Immature natural killer cell (primary cell): ENCODE measurements around the gene SIGLEC9. TPM values are rescaled to one million over a fixed set of nuclear protein-coding genes. Genes with fewer than 3 reads are reported as not detected.

Experiments used
- DNase-seq, 3 donors: peaks; one replicate each; pipeline ENCODE4 v3.0.0; 2022; ENCODE audit warnings: mixed read lengths in 1 of 3
- H3K27ac Mint-ChIP-seq, 6 donors: one replicate each; pipeline ENCODE4 v1.8.0; 2020; ENCODE audit warnings: mixed read lengths in 6 of 6, mild to moderate bottlenecking in 5 of 6, inconsistent platforms in 4 of 6, moderate library complexity in 3 of 6
- H3K27me3 Mint-ChIP-seq, 3 donors: one replicate each; pipeline ENCODE4 v1.8.0; 2020 to 2021; ENCODE audit warnings: low read depth in 3 of 3, mild to moderate bottlenecking in 3 of 3, mixed read lengths in 3 of 3, moderate library complexity in 3 of 3, inconsistent platforms in 1 of 3
- H3K36me3 Mint-ChIP-seq, 3 donors: one replicate each; pipeline ENCODE4 v1.8.0; 2020; ENCODE audit warnings: mixed read lengths in 3 of 3, inconsistent platforms in 2 of 3, mild to moderate bottlenecking in 2 of 3
- H3K4me1 Mint-ChIP-seq, 2 donors: one replicate each; pipeline ENCODE4 v1.8.0; 2020; ENCODE audit warnings: inconsistent platforms in 2 of 2, mild to moderate bottlenecking in 2 of 2, mixed read lengths in 2 of 2, moderate library complexity in 1 of 2
- H3K4me3 Mint-ChIP-seq, 5 donors: one replicate each; pipeline ENCODE4 v1.8.0; 2020; ENCODE audit warnings: mild to moderate bottlenecking in 5 of 5, mixed read lengths in 5 of 5, inconsistent platforms in 3 of 5, moderate library complexity in 3 of 5
- H3K9me3 Mint-ChIP-seq, 6 donors: one replicate each; pipeline ENCODE4 v1.8.0; 2020; ENCODE audit warnings: mild to moderate bottlenecking in 6 of 6, mixed read lengths in 6 of 6, inconsistent platforms in 4 of 6, moderate library complexity in 3 of 6
- polyA plus RNA-seq, 3 donors: library from polyadenylated mRNA; unstranded; fragments of 300-500 nt; fragmentation: Illumina TruSeq; gene quantifications; one replicate each; pipeline ENCODE4 v1.2.3, GENCODE V29; 2021

The SIGLEC9 gene
- polyA plus RNA-seq, 3 donors from 2014 or later: 6.2 to 16.8 (median 11.3) TPM

DNA sequence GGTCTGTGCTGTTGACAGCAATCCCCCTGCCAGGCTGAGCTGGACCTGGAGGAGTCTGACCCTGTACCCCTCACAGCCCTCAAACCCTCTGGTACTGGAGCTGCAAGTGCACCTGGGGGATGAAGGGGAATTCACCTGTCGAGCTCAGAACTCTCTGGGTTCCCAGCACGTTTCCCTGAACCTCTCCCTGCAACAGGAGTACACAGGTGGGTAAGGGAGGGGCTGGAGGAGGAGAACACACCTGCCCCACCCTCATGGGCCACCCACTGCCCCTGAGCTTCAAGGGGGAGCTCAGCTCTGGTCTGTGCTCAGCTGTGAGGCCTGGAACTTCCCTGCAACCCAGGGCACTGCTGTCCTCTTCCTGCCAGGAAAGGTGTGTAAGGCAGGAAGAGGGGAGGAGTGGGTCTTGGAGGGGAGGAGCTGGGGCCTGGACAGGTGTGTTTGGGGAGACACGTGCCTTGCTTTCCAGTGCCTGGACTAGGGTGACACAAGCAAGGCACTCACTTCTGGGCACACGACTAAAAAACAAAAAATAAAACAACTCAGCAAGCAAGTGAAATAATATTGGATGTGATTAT is 21.3 kb downstream of the SIGLEC9 start:
- Mint-ChIP-seq H3K9me3 (peaks cover 0 to 2% (median 0%) of the 10 kb centered on the region in 6 donors), H3K27me3 (peaks cover 0 to 4% (median 2%) of the 10 kb centered on the region in 3 donors), H3K4me1 (peaks cover 91 to 92% of the 10 kb centered on the region in 2 donors), H3K4me3 (peak overlapping the region; percentile 89 to 95 (median 92)), H3K27ac (peak overlapping the region; percentile 81 to 97 (median 91)), H3K36me3 (peaks cover 14 to 57% (median 43%) of the 10 kb centered on the region in 3 donors)
- no peak for DNase-seq

DNA sequence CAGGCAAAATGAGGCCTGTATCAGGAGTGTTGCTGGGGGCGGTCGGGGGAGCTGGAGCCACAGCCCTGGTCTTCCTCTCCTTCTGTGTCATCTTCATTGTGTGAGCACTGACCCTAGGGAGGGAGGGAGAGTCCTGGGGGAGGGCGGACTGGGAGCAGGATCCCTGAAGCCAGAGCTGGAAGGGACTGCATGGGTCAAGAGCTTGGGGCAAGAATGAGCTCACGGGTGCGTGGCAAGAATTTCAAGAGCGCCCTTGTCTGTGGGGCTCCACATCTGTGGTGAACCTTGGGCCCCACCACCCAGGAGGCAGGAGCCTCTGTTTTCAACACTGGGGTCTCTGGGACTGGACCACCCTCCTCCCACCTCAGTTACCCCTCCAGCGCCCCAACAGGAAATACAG is 22.0 kb downstream of the SIGLEC9 start:
- H3K4me3 Mint-ChIP-seq: peak overlapping the region; percentile 48 to 94 (median 78)
- H3K9me3 Mint-ChIP-seq: peaks cover 0 to 3% (median 0%) of the 10 kb centered on the region in 6 donors
- no peak for DNase-seq
- H3K27ac Mint-ChIP-seq: peak overlapping the region; percentile 45 to 97 (median 93)
- peaks cover 0 to 4% (median 2%) of the 10 kb centered on the region in 3 donors for H3K27me3 Mint-ChIP-seq
- peaks cover 91 to 92% of the 10 kb centered on the region in 2 donors for H3K4me1 Mint-ChIP-seq
- H3K36me3 Mint-ChIP-seq: peaks cover 22 to 64% (median 50%) of the 10 kb centered on the region in 3 donors

DNA sequence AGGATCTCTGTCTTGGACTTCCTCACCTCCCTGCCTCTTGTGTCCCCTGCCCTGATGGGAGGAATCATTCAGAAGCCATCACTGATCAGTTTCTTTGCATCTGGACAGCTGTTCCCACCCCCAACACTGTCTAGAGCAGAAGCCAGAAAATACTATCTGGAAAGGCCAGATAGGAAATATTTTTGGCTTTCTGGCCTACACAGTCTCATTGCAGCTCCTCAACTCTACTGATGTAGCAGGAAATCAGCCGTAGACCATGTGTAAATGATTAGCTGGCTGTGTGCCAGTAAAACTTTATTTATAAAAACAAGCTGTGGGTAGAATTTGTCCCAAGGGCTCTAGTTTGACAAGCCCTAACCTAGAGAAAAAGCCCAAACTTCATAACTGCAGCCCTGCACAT is 23.0 kb downstream of the SIGLEC9 start:
- peak overlapping the region; percentile 68 to 94 (median 78) for H3K4me3 Mint-ChIP-seq
- peaks cover 0 to 3% (median 0%) of the 10 kb centered on the region in 6 donors for H3K9me3 Mint-ChIP-seq
- H3K36me3 Mint-ChIP-seq: peaks cover 29 to 73% (median 60%) of the 10 kb centered on the region in 3 donors
- DNase-seq: peak in 1 of 3 donors; percentile 26
- peak overlapping the region; percentile 81 to 97 (median 94) for H3K27ac Mint-ChIP-seq
- H3K27me3 Mint-ChIP-seq: peaks cover 0 to 4% (median 2%) of the 10 kb centered on the region in 3 donors
- H3K4me1 Mint-ChIP-seq: peaks cover 91 to 93% of the 10 kb centered on the region in 2 donors

DNA sequence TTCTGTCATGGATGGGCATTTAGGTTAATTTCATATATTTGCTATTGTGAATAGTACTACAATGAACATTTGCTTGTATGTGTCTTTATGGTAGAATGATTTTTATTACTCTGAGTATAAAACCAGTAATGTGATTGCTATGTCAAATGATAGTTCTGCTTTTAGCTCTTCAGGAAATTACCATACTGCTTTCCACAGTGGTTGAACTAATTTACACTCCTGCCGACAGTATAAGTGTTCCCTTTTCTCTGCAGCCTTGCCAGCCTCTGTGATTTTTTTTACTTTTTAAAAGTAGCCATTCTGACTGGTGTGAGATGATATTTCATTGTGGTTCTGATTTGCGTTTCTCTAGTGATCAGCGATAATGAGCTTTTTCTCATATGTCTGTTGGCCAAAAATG is 23.9 kb downstream of the SIGLEC9 start:
- Mint-ChIP-seq H3K9me3 (peaks cover 0 to 3% (median 0%) of the 10 kb centered on the region in 6 donors), H3K36me3 (peaks cover 38 to 82% (median 69%) of the 10 kb centered on the region in 3 donors), H3K4me1 (peaks cover 96 to 97% of the 10 kb centered on the region in 2 donors), H3K27me3 (peaks cover 0 to 3% (median 2%) of the 10 kb centered on the region in 3 donors), H3K27ac (peak overlapping the region; percentile 81 to 97 (median 94)), H3K4me3 (peak overlapping the region; percentile 68 to 94 (median 79))
- DNase-seq: no peak

DNA sequence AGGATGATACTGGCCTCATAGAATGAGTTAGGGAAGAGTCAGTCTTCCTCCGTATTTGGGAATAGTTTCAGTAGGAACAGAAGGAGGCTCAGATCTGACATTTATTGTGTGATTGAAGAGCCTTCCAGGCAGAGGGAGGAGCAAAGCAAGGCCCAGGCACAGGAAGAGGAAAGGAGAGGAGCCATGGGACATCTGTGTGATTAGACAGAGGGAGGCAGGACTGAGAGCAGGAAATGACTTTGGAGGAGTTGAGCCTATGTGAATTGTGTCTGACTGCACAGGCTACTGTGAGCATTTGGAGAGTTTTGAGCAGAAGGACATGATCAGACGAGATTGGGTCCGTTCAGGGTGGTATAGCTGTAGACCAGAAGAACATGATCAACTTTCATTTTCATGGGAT is 25.9 kb downstream of the SIGLEC9 start:
- DNase-seq: no peak
- H3K27ac Mint-ChIP-seq: peak overlapping the region; percentile 24 to 94 (median 54)
- peaks cover 0 to 2% (median 0%) of the 10 kb centered on the region in 3 donors for H3K27me3 Mint-ChIP-seq
- peaks cover 46 to 94% (median 68%) of the 10 kb centered on the region in 3 donors for H3K36me3 Mint-ChIP-seq
- H3K9me3 Mint-ChIP-seq: peaks cover 0 to 3% (median 0%) of the 10 kb centered on the region in 6 donors
- H3K4me3 Mint-ChIP-seq: peak overlapping the region; percentile 5 to 21 (median 8)
- peaks cover 77 to 80% of the 10 kb centered on the region in 2 donors for H3K4me1 Mint-ChIP-seq

DNA sequence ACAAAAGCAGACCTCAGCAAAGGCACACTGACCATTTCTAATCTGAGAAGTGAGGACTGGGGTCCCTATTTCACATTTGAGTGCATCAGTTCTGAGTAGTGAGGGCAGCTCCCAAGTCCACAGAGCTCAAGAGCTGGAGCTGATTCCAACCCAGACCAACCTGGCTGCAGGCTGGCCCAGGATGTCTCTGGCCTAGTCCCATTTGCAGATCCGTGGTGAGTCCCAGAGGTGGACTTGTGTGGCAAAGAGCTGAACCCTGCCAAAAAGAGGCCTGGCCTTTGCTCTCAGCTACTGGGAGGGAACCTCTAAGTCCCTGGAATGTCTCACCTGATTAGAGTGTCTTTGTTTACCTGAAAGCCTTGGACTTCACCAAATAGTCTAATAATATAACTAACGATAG is 32.0 kb downstream of the SIGLEC9 start:
- Mint-ChIP-seq H3K27me3 (peaks cover 2 to 3% (median 2%) of the 10 kb centered on the region in 3 donors), H3K4me1 (peaks cover 38 to 53% of the 10 kb centered on the region in 2 donors)

DNA sequence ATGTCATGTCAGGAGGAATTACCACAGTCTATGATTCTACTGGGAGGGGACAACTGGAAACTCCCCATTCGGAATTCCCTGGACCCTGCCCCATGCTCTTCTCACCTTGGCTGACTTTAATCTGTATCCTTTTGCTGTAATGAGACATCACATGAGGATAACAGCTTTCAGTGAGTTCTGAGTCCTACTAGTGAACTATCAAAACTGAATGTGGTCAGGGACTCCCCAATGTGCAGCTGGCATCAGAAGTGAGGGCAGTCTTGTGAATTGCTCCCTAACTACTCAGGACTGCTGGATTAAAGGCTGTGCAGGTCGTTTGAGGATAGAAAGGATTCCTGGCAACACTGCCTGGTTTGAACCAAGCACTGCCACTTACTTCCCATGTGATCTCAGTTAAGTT is 32.6 kb downstream of the SIGLEC9 start:
- peaks cover 22 to 36% (median 24%) of the 10 kb centered on the region in 3 donors for H3K36me3 Mint-ChIP-seq
- peaks cover 2 to 3% (median 2%) of the 10 kb centered on the region in 3 donors for H3K27me3 Mint-ChIP-seq
- no peak overlapping the region for H3K4me3 Mint-ChIP-seq
- H3K9me3 Mint-ChIP-seq: no peaks in the 10 kb centered on the region
- peak overlapping the region in 1 of 6 donors; percentile 6 for H3K27ac Mint-ChIP-seq
- peaks cover 34 to 51% of the 10 kb centered on the region in 2 donors for H3K4me1 Mint-ChIP-seq
- DNase-seq: no peak

More for the DNA sequence above, 32.0 kb downstream of the SIGLEC9 start:
- H3K27ac Mint-ChIP-seq: peak overlapping the region in 2 of 6 donors; percentile 55 to 66
- H3K9me3 Mint-ChIP-seq: no peaks in the 10 kb centered on the region
- H3K4me3 Mint-ChIP-seq: no peak overlapping the region
- DNase-seq: no peak
- H3K36me3 Mint-ChIP-seq: peaks cover 28 to 42% (median 28%) of the 10 kb centered on the region in 3 donors

DNA sequence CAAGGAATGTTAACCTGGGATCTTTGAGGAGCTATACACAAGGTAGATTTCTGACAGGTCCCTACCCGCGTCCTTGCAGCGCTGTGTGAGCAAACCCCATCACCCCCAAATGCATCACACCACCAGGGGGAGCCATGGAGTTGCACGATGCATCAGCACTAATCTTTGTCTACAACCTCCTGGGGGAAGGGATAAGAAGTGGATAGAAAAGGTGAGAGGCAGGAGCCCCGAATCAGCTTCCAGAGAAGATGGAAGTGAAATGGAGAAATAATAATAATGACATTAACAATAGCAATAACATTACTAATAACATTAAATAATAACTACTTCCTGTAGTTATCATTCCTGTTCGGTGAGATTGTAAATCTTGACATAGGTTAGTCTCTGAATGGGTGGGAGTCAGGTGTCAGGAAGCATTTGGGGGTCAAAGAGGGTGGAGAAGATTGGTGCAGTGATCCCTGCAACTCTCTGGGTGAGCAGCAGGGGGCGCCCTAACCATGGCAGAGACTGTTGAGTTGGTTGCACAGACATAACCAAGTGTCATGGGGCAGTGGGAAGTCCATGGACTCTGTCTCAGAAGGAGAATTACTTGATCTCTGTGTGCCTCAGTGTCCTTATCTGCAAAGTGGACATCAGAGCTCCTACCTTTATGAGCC is 33.9 kb downstream of the SIGLEC9 start:
- Mint-ChIP-seq H3K27me3 (peaks cover 2 to 3% (median 2%) of the 10 kb centered on the region in 3 donors), H3K4me3 (peak overlapping the region in 4 of 5 donors; percentile 44 to 58 (median 50)), H3K9me3 (no peaks in the 10 kb centered on the region), H3K36me3 (peaks cover 9 to 23% (median 11%) of the 10 kb centered on the region in 3 donors), H3K4me1 (peaks cover 30 to 50% of the 10 kb centered on the region in 2 donors), H3K27ac (peak overlapping the region; percentile 15 to 79 (median 56))
- peak; percentile 75 to 79 (median 75) for DNase-seq

DNA sequence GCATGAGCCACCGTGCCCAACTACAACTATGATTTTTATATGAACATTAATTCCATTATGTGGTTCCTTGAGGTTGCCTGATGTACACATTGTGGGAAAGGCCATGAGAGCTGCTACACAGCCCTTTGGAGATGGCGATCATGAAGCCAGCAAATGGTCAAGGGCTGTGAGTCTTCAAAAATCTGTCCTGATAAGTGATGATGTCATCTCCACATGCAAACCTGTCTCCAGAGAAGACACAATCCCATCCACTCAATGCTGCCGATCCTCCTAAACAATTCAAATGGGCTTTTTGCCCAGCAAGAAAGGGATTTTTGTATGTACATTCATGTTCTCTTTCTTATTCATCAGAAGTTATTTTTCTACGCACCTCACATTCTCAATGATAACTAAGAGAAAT is 35.0 kb downstream of the SIGLEC9 start:
- Mint-ChIP-seq H3K27ac (no peak overlapping the region), H3K27me3 (peaks cover 2 to 3% (median 2%) of the 10 kb centered on the region in 3 donors), H3K9me3 (no peaks in the 10 kb centered on the region), H3K4me1 (peaks cover 34 to 60% of the 10 kb centered on the region in 2 donors), H3K4me3 (peak overlapping the region in 1 of 5 donors; percentile 17), H3K36me3 (peaks cover 7 to 15% (median 9%) of the 10 kb centered on the region in 3 donors)
- DNase-seq: no peak

DNA sequence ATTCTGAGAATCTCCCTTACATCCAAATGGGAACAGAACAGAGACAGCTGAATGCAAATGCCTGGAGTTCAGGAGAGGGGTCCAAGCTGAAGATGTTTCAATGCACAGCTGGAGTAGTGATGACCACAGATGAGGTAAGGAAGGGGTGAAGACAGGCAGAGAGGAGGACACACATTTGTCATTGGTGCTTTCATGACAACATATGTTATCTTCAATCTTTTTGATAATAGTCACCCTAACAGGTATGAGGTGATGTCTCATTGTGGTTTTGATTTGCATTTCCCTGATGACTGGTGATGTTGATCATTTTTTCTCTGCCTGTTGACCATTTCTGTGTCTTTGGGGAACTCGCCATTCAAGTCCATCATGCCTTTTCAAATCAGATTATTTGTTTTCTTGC is 36.6 kb downstream of the SIGLEC9 start:
- no peak for DNase-seq
- Mint-ChIP-seq H3K4me3 (no peak overlapping the region), H3K27me3 (peaks cover 1 to 4% (median 2%) of the 10 kb centered on the region in 3 donors), H3K27ac (peak overlapping the region in 1 of 6 donors; percentile 25), H3K36me3 (peaks cover 2% of the 10 kb centered on the region in 3 donors), H3K9me3 (no peaks in the 10 kb centered on the region), H3K4me1 (peaks cover 42 to 73% of the 10 kb centered on the region in 2 donors)

DNA sequence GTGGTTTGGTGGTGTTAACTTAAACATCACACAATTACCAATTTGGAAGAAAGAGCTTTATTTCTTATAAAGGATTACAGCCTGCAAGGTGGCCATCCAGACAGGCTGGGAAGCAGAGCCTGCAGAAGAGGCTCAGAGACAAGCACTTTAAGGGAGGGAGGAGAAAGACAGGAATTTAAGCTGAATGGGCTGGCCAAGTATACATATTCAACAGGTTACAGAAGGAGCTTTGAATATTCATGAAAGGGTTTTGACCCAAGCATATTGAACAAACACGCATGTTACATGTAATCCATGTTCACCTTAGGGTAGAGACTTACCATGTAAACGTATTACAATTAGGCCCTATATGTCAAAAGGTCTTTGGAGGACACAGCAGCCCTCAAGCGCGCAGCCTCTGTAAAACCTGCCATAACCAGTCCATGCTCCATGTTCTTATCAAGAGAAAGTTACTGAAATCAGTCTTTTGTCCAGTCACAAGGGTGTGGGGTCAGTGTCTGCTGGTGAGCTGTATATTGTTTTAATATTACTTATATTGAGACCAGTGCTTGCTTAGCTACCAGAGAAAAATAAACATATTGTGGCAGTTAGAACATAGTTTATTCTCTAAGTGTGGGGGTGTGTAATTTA is 37.3 kb downstream of the SIGLEC9 start:
- Mint-ChIP-seq H3K27me3 (peaks cover 2 to 5% (median 4%) of the 10 kb centered on the region in 3 donors), H3K27ac (peak overlapping the region in 2 of 6 donors; percentile 25 to 41), H3K9me3 (no peaks in the 10 kb centered on the region), H3K4me3 (no peak overlapping the region), H3K4me1 (peaks cover 49 to 80% of the 10 kb centered on the region in 2 donors), H3K36me3 (no peaks in the 10 kb centered on the region)
- no peak for DNase-seq

DNA sequence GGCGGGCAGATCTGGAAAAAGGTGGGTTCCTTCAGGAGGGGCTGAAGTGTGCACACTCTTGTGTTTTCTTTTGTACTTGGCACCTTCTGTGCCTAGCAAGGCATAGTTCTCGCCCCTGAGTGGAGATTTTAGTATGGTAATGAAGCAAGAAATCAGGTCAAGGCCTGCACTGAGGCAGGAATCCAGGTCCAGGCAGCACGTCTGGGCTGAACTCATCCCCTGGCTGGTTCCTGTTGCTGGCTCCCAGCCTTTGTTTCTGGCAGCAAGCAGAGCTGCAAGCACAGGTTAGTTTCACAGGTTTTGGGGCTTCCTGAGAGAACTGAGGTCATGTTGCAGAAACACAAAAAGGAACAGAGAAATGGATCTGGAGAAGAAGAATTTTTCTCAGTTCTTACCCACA is 38.6 kb downstream of the SIGLEC9 start:
- Mint-ChIP-seq H3K36me3 (no peaks in the 10 kb centered on the region), H3K9me3 (no peaks in the 10 kb centered on the region), H3K4me1 (peaks cover 55 to 84% of the 10 kb centered on the region in 2 donors), H3K27me3 (peaks cover 2 to 12% (median 4%) of the 10 kb centered on the region in 3 donors), H3K4me3 (no peak overlapping the region), H3K27ac (no peak overlapping the region)
- DNase-seq: no peak

DNA sequence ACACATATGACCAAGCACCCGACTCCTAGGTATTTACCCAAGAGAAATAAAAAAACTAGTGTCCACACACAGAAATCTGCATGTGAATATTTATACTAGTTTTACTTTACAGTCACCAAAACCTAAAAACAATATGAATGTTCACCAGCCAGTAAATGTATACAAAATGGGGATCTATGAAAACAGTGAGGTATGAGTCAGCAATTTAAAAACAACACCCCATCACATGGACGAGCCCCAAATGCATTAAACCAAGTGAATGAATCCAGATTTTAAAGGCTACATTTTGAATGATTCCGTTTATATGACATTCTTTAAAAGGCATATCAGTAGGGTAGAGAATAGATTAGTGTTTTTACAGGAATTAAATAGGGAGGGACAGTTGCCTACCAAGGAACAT is 39.5 kb downstream of the SIGLEC9 start:
- Mint-ChIP-seq H3K4me1 (peaks cover 56 to 85% of the 10 kb centered on the region in 2 donors), H3K36me3 (no peaks in the 10 kb centered on the region), H3K27ac (no peak overlapping the region), H3K27me3 (peaks cover 0 to 13% (median 2%) of the 10 kb centered on the region in 3 donors), H3K9me3 (no peaks in the 10 kb centered on the region), H3K4me3 (no peak overlapping the region)
- no peak for DNase-seq
